Posterior cingulate gyrus (tissue), 11 donors: ENCODE data around the gene NOCT.
A peak's percentile ranks its signal among the peaks of the same experiment; 100 is the strongest.
"Not testable (repeated sequence)": the region's sequence is repeated elsewhere in the genome, so short reads cannot be mapped to it uniquely, and the experiment has no call there.

Experiments used
- DNase-seq, 10 donors: peaks; one replicate each; pipeline versions ENCODE4 v3.0.0 to v3.0.0-alpha.2; 2020 to 2021; ENCODE audit warnings: mixed read lengths in 3 of 10
- intact Hi-C: fragments of 100-400 bp; cut with DNase I; formaldehyde crosslinking; loops from one replicate; pipeline ENCODE4 v1.15.1; 2023

The NOCT gene

DNA sequence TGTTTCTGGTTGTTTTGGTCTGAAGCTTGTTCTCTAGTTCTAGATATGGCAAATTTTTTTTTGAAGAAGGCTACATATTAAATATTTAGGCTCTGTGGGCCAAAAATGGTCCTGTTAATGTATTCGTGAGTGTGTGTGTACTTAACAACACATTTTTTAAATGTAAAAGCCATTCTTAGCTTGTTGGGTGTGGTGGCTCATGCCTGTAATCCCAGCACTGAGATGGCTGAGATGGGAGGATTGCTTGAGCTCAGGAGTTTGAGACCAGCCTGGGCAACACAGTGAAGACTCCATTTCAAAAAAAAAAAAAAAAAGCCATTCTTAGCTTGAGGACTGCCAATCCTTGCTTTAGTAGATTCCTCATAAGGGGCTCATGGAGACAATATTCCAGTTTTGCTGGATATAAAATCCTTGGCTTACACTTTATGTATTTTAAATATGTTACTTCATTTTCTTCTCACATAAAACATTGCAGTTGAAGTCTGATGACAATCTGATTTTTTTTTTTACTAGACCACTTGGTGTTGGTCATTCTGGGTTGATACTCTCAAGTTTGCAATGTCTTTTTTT, 23.4 kb downstream of the NOCT start:
- no peak for DNase-seq
- intact Hi-C loops, result loop anchor here (10.0 kb wide), 1 partner anchor 616 kb away; no protein-coding TSS in a partner anchor

DNA sequence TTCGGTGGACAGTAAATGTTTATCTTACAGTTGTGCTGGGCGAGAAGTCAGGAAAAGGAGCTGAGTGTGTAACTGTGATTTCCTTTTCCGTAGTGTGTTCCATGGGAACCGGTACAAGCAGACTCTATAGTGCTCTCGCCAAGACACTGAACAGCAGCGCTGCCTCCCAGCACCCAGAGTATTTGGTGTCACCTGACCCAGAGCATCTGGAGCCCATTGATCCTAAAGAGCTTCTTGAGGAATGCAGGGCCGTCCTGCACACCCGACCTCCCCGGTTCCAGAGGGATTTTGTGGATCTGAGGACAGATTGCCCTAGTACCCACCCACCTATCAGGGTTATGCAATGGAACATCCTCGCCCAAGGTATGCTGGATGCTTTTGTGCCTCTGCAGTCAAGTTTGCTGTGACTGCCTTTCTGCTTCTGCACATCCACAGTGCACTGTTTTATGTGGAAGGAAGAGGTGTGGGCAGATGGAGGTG, 27.4 kb downstream of the NOCT start:
- intact Hi-C loops, result no loop called here
- DNase-seq, result peak in 6 of 10 donors; percentile 21 to 91 (median 62)

- intact Hi-C loops, result no loop called here
- no peak for DNase-seq
Observed at GRCh38 chr4:139044291-139044690, 28.7 kb downstream of the NOCT start.

DNA sequence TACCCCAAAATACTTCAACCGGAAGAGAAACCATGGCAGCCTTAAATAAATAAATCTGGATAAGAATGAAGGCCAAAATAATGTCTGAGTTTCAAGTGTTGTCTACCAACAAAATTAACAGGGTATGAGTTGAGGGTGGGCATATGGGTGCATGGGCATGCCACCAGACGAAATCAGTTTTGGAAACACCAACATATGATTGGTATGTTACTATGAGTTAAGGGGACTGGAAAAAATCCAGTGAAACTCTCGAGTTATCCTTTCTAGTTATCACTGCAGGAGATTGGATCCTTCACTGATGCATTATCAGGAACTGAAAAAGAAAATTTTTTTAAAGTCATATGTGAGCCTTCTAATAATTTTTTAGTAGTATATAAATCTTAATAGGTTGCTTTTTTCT, 32.4 kb downstream of the NOCT start:
- intact Hi-C loops, result no loop called here

GRCh38 chr4:139050446-139050845, 34.9 kb downstream of the NOCT start:
- no peak for DNase-seq
- intact Hi-C loops, result no loop called here

More for the DNA sequence above, 32.4 kb downstream of the NOCT start:
- DNase-seq, result no peak

DNA sequence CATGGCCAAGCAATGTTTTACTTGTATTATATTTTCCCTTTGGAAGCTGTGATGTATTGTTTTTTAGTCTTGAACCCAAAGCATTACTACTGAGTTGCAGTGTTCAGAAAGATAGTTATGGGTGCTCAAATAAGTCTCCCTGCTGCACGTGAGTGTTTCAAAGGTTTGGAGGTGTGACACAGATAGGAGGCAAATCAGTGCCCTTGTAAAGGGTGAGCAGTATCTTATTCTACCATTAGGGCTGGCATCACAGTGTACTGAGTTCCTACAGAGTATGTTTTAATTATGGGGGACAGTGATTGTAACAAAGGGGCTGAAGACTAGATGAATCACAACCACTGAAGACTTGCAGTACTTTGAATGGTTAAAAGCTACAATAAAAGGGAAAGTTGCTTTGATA, 38.3 kb downstream of the NOCT start:
- no peak for DNase-seq
- intact Hi-C loops, result no loop called here

DNA sequence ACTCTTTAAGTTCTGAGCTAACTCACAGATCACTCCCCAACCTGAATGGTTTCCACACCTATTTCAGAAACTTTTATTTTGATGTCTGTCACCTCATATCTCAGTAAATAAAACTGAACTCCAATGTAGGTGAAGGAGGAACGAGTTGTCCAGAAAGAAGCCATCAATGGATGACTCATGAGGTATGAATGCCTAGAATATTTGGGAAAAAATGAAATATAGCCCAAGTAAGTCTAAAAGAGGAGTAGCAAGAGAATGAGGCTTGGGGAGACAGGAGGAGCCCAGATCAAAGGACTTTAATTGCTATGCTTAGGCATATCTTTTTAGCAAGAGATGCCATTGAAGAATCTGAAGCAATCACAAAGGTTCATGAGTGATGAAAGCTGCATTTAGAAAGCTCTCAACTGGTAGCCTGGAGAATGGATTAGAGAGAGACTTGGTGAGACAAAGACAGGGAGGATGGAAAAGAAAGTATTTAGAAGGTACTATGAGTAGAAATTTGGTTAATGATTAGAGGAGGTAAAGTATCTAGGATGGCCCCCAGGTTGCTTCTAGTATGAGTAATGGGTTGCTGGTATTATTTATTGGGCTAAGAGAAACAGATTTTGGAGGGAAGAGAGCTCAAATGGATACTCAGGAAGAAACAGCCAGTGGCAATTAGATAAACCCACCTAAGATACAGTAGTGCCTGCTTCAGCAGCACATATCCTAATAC, 39.4 kb downstream of the NOCT start:
- no peak for DNase-seq
- intact Hi-C loops, result no loop called here

GRCh38 chr4:139059026-139059425, 43.4 kb downstream of the NOCT start:
- DNase-seq, result not testable (repeated sequence)

DNA sequence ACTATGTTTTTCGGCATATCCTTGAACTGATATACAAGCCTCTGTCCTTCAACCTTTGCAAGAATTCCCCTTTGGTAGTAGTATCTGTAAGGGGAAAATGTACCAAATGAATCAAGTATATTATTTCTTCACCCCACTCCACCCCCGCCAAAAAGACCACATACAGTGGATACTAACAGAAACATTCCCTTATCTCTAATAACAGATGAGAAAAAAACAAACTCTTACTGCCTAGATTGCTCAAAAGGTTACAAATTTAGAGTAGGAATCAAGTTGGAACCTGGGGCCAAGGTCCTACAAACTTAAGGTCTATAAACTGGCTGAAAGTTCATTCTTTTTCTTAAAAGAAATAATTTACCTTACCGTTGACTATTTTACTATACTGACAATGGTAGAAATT, 45.0 kb downstream of the NOCT start:
- intact Hi-C loops, result no loop called here
- no peak for DNase-seq

More at GRCh38 chr4:139059026-139059425, 43.4 kb downstream of the NOCT start:
- intact Hi-C loops, result not testable (repeated sequence)

- intact Hi-C loops, result no loop called here
- DNase-seq, result no peak
Observed at GRCh38 chr4:139076016-139076744, 60.6 kb downstream of the NOCT start.

DNA sequence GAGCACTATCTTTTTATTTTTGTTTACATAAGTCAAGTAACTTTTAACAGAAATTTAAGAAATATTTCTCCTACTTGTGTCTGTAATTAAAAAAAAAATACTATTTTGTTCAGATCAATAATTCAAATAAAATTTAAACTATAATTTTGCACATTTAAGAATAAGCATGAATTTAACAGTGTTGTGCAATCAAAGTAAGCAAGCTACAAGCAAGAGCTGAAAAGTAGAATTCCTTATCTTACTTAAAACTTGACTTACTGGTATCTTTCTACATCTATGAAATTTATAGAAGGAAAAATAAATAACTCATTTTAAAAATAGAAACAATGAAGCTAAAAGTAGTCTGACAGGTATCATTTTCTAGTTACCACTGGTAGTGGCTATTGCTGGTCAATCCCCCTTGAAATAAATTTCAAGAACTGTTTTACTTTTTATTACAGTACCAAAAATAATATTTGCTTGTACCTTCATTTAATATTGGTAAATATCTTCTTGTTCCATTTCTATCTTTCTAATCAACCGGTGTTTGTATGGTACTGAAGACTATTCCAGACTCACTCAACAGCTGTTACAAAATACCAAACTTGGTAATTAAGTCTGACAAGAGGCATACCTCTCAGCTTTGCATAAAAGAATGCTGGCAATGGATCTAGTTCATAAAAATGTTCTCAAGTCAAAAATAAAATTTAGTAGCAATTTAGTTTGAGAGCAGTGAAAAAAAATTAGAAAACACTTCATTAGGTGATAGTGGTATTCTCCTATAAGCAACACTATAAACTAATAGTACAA, 62.2 kb downstream of the NOCT start:
- intact Hi-C loops, result no loop called here
- no peak for DNase-seq

DNA sequence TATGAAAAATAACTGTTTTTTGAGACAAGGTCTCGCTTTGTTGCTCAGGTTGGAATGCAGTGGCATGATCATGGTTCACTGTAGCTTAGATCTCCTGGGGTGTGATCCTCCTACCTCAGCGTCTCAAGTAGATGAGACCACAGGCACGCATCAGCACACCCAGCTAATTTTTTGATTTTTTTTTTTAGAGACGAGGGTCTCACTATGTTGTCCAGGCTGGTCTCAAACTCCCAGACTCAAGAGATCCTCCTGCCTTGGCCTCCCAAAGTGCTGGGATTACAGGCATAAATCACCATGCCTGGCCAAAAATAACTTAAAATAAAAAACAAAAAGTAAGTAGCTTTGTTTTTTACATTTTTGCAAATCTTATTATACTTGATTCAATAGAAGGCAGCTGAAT, 63.3 kb downstream of the NOCT start:
- no peak for DNase-seq
- intact Hi-C loops, result no loop called here

GRCh38 chr4:139082750-139083606, 67.4 kb downstream of the NOCT start:
- peak; percentile 89 to 99 (median 93) for DNase-seq
- intact Hi-C loops, result loop anchor here (1.0 to 5.0 kb wide), 3 partner anchors 66 to 219 kb away; partner anchors contain the start of genes NAA15, NDUFC1 and NOCT

DNA sequence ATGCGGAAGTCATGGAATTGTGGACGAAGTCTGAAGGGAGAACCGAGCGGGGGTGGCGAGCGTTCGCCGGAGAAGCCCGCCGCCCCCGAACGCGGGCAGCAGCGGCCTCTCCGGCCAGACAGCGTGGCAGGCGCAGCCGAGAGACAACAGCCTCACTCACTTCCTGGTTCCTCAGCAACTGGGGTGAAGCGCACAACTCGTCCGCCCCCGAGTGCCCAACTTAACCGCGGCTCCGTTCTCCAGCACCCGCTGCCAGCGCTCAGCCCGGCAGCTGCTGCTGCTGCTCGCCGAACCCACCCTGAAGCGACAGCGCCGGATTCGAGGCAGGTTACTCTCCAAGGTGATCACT, 68.0 kb downstream of the NOCT start:
- intact Hi-C loops, result loop anchor here (1.0 to 5.0 kb wide), 3 partner anchors 66 to 219 kb away; partner anchors contain the start of genes NAA15, NDUFC1 and NOCT
- DNase-seq, result peak in 7 of 10 donors; percentile 51 to 94 (median 60)

DNA sequence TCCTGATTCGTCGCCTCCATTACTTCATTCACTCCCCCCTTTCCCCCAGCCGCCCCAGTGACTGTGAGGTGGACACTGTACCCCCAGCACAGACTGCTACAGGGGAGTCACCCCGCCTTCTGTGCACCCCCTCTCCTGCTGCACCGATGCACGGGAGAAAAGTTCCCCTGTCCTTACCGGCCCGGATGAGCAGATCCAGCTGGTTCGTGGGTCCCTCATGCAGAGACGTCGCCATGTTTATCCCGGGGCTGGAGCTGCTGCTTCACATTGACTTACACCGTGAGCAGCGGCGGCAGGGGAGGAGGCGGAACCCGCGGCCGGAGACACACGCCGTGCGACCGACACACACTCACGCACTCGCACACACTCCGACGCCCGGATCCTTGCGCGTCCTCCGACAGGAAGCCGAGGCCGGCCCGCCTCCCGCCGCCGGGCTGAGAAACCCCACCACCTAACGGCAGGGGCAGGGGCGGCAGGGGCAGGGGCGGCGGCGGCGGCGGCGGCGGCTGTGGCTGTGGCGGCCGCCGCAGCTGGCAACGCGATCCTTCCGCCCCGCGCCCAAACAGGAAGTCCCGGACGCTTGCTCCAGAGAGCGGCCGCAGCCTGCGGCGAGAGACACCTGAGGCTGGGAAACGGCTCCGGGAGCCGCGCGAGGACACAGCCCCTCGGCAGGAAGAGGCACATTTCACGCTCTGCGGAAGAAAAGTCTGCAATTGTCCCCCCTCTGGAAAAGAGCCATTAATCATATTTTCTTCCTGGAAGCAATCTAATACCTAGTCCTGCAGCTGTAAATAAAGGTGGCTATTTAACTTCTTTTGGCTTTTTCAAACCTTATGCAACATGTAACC, 68.6 kb downstream of the NOCT start:
- intact Hi-C loops, result loop anchor here (1.0 to 5.0 kb wide), 3 partner anchors 67 to 218 kb away; partner anchors contain the start of genes NAA15, NDUFC1 and NOCT
- DNase-seq, result peak; percentile 68 to 98 (median 86)

DNA sequence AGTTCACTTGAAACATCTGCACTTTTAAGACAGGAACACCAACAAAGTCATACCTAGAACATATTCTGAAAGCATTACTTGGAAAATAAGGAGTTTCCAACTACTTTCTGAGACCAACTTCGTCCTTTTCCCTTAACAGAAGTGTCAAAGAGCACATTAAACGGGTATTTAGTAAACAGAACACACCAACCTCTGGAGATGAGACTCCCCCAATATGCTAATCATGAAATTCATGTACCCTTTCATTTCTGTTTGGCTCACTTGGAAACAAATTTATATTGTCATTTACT, 69.2 kb downstream of the NOCT start:
- intact Hi-C loops, result loop anchor here (5.0 kb wide), 2 partner anchors 67 to 218 kb away; partner anchors contain the start of genes NAA15, NDUFC1 and NOCT
- no peak for DNase-seq

DNA sequence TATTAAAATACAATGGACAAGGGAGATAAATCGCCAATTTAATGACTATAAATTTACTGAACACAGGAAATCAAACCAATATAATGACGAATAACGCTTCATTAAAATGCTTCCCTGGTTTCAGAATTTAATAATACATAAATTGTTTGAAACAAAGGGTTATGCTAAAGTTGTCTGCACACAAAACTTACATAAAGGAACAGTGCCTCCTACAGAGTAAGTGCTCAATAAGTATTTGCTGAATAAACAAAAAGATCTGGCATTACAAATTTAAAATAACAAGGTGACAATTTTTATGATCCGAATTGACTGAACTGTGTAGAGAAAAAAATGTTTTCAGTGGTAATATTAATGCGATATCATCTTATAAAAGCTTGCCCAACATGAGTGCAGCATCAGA, 69.6 kb downstream of the NOCT start:
- no peak for DNase-seq
- intact Hi-C loops, result no loop called here

GRCh38 chr4:139092271-139092670, 76.7 kb downstream of the NOCT start:
- DNase-seq, result no peak
- intact Hi-C loops, result no loop called here
